Measurements from ENCODE around the gene SHH. TPM values are rescaled to one million over a fixed set of nuclear protein-coding genes. Genes with fewer than 3 reads are reported as not detected.
A peak's percentile ranks its signal among the peaks of the same experiment; 100 is the strongest.

The SHH gene
- total RNA-seq, 4 donors from 2014 or later, result 7.7 to 16.2 (median 11.3) TPM

DNA sequence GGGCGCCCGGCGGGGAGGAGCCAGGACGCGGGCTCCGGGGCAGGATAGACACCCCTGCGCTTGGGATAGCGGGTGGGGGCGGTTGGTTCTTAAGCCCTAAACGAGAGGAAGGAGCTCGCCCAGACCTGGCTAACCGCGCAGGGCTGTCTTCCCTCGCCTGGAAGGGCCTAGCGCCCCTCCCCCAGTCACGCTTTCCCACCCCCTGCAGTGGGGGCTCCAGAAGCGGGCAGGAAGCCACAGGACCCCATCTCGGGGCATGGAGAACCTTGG is 6.5 kb downstream of the SHH start:
- Histone ChIP-seq H3K9me3 (no peaks in the 10 kb centered on the region), H3K36me3 (no peaks in the 10 kb centered on the region), H3K27me3 (peaks cover 0 to 87% of the 10 kb centered on the region in 2 donors), H3K4me3 (peak overlapping the region; percentile 18 to 42 (median 32)), H3K27ac (peak overlapping the region; percentile 46 to 78 (median 60)), H3K4me1 (peaks cover 0 to 81% (median 36%) of the 10 kb centered on the region in 4 donors)
- WGBS, 2 donors, result 4% methylated on average over 11 to 16 of the region's 18 CpGs
- TF ChIP-seq POLR2A (IDR thresholded peaks at IDR 0.05) (no peak), EP300 (IDR thresholded peaks at IDR 0.05) (no peak)
- TF ChIP-seq, protein P1, sequence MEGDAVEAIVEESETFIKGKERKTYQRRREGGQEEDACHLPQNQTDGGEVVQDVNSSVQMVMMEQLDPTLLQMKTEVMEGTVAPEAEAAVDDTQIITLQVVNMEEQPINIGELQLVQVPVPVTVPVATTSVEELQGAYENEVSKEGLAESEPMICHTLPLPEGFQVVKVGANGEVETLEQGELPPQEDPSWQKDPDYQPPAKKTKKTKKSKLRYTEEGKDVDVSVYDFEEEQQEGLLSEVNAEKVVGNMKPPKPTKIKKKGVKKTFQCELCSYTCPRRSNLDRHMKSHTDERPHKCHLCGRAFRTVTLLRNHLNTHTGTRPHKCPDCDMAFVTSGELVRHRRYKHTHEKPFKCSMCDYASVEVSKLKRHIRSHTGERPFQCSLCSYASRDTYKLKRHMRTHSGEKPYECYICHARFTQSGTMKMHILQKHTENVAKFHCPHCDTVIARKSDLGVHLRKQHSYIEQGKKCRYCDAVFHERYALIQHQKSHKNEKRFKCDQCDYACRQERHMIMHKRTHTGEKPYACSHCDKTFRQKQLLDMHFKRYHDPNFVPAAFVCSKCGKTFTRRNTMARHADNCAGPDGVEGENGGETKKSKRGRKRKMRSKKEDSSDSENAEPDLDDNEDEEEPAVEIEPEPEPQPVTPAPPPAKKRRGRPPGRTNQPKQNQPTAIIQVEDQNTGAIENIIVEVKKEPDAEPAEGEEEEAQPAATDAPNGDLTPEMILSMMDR (IDR thresholded peaks at IDR 0.05), result no peak
- no peak for DNase-seq (ENCODE audit: low spot score in 2 of 2)

DNA sequence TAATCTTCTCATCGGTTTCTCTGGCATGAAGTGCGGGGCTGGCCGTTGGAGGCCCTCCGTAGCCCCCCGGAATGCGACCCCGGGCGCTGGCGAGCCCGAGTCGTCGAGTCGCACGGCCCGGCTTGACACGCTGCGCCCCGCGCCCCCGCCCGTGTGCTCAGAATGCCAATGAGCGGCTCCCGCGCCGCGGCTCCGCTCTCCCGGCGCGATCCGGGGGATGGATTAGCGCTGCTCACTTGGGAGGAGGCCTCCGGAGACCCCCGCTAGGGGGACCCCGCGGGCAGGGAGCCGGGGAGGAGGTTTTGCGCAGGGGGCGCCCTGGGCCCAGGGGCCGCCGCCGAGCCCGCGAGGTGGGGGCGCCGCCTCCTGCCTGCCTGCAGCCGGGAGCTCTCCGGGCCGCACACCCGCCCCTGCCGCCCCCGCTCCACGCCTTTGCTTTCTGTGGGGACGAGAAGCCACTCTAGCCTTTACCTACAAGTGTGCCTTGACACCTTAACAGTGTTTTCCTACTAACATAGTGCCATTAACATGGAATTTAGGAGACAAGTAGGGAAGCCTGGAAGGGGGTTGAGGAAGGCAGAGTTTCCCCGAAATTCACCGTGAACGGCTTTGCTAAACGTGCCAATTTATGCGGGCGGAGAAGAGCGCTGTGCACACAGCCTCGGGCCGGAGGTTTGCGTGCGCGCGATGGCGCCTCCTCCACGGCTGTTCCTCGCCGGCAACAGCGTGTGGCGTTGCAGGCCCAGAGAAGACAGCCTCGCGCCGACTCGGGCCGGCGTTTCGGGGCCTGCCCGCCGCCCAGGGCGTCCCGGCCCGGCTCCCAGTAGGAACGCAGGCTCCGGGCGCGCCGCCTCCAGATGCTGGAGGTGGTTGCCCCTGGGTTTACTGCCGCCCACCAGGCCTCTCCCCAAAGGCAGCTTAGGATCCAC is 7.1 kb downstream of the SHH start:
- Histone ChIP-seq H3K36me3 (no peaks in the 10 kb centered on the region), H3K9me3 (no peaks in the 10 kb centered on the region), H3K27me3 (peaks cover 0 to 86% of the 10 kb centered on the region in 2 donors), H3K4me1 (peaks cover 0 to 75% (median 36%) of the 10 kb centered on the region in 4 donors), H3K4me3 (peak overlapping the region; percentile 18 to 42 (median 32)), H3K27ac (peak overlapping the region; percentile 46 to 78 (median 60))
- no peak for DNase-seq (ENCODE audit: low spot score in 2 of 2)
- WGBS, 2 donors, result 2 to 3% methylated on average over 18 to 55 of the region's 91 CpGs
- TF ChIP-seq POLR2A (IDR thresholded peaks at IDR 0.05) (no peak), EP300 (IDR thresholded peaks at IDR 0.05) (no peak)
- TF ChIP-seq, protein P1 (IDR thresholded peaks at IDR 0.05), result peak in 4 of 5 experiments; percentile 23 to 59 (median 28)

DNA sequence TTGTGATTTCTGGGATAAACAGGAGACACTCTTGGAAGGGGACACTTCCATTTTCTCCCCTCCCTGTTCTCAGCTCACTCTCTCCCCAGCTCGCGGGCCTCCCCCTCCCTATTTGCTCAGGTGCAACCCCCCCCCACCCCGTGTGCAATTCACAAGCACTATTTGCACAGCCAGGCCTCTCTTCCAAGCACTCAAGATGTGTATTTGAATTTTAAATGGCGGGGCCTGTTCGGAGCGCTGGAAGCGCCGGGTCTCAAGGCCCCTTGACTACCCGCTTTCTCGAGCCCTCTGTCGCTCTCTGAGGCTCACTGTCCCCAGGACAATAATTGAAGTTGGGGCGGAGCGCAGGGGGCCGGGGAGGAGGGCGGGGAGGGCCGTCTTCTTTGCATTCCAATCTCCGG is 7.8 kb downstream of the SHH start:
- H3K9me3 ChIP-seq, result no peaks in the 10 kb centered on the region
- peaks cover 0 to 89% of the 10 kb centered on the region in 2 donors for H3K27me3 ChIP-seq
- H3K36me3 ChIP-seq, result no peaks in the 10 kb centered on the region
- TF ChIP-seq POLR2A (IDR thresholded peaks at IDR 0.05), result no peak
- TF ChIP-seq EP300 (IDR thresholded peaks at IDR 0.05), result no peak
- TF ChIP-seq, protein P1 (IDR thresholded peaks at IDR 0.05), result no peak
- H3K4me3 ChIP-seq, result peak overlapping the region in 2 of 4 donors; percentile 9 to 42
- peak overlapping the region in 2 of 4 donors; percentile 72 to 78 for H3K27ac ChIP-seq
- H3K4me1 ChIP-seq, result peaks cover 0 to 71% (median 36%) of the 10 kb centered on the region in 4 donors
- no peak for DNase-seq (ENCODE audit: low spot score in 2 of 2)
- WGBS, 2 donors, result 9 to 19% methylated on average over 17 of the region's 17 CpGs

DNA sequence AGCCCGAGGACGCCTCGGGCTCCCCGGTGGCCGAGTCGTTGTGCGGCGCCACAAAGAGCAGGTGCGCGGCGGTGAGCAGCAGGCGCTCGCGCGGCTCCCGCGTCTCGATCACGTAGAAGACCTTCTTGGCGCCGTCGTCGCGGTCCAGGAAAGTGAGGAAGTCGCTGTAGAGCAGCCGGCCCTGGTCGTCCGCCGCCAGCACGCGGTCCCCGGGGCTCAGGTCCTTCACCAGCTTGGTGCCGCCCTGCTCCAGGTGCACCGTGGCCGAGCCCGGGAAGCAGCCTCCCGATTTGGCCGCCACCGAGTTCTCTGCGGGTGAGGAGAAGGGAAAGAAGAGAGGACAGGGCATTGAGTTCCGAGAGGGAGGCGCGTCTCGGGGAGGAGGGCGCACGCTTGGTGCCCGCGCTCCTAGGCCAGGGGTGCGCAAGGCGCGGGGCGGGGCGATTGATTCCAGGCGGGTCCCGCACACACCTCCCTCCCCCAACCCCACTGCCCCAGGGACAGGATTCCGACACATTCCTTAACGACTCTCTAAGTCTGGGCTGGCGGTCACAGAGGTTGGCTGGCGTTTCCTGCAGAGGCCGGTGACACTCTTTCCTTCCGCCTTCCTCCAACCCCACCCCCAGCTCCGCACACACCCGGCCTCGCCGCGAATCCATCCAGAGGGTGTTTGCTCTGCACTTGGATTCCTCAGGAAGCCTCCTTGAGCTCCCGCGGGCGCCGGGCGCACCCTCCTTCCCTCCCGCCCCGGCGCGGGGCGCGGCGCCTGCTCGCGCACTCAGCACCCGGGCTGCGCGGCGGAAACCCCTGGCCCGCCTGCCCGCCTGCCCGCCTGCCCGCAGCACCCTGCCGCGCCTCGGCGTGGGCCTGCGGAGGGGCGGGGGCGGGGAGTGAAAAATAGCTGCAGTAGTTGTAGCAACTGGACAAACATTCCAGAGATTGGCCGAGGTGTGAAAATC is 8.6 kb downstream of the SHH start:
- WGBS, 2 donors, result 7 to 11% methylated on average over 46 to 64 of the region's 96 CpGs
- peaks cover 0 to 65% (median 33%) of the 10 kb centered on the region in 4 donors for H3K4me1 ChIP-seq

More for the DNA sequence above, 8.6 kb downstream of the SHH start:
- TF ChIP-seq, protein P1 (IDR thresholded peaks at IDR 0.05), result no peak
- TF ChIP-seq EP300 (IDR thresholded peaks at IDR 0.05), result no peak
- TF ChIP-seq POLR2A (IDR thresholded peaks at IDR 0.05), result no peak
- Histone ChIP-seq H3K27ac (peak overlapping the region in 1 of 4 donors; percentile 78), H3K27me3 (peaks cover 0 to 88% of the 10 kb centered on the region in 2 donors), H3K36me3 (no peaks in the 10 kb centered on the region), H3K9me3 (no peaks in the 10 kb centered on the region), H3K4me3 (peak overlapping the region in 2 of 4 donors; percentile 9 to 42)
- DNase-seq (ENCODE audit: low spot score in 2 of 2), result no peak

Measured in tibial nerve (tissue), 4 donors.